NB4 (cell line): ENCODE data around the gene RPN1.

Source experiments
- DNase-seq: peaks from one replicate; pipeline ENCODE4 v3.0.0; 2010; ENCODE audit warnings: low read depth
- H3K4me3 ChIP-seq: one replicate; pipeline ENCODE4 v1.5.1; 2011; ENCODE audit warnings: mild to moderate bottlenecking, low read depth, low read length, moderate library complexity
- CTCF ChIP-seq: IDR thresholded peaks from one replicate; pipeline ENCODE4 v1.5.1; 2012; ENCODE audit warnings: low read depth, low read length
- MAX ChIP-seq: IDR thresholded peaks from 2 replicates; pipeline ENCODE4 v1.6.1; 2011; ENCODE audit warnings: low read depth, low read length
- MYC ChIP-seq: IDR thresholded peaks from 2 replicates; pipeline ENCODE4 v1.6.1; 2011; ENCODE audit warnings: low read depth, low read length
- POLR2A ChIP-seq: IDR thresholded peaks from 2 replicates; pipeline ENCODE4 v1.6.1; 2011; ENCODE audit warnings: mild to moderate bottlenecking; ENCODE audit not compliant: insufficient read length; ENCODE audit errors: extremely low read depth

The RPN1 gene

DNA sequence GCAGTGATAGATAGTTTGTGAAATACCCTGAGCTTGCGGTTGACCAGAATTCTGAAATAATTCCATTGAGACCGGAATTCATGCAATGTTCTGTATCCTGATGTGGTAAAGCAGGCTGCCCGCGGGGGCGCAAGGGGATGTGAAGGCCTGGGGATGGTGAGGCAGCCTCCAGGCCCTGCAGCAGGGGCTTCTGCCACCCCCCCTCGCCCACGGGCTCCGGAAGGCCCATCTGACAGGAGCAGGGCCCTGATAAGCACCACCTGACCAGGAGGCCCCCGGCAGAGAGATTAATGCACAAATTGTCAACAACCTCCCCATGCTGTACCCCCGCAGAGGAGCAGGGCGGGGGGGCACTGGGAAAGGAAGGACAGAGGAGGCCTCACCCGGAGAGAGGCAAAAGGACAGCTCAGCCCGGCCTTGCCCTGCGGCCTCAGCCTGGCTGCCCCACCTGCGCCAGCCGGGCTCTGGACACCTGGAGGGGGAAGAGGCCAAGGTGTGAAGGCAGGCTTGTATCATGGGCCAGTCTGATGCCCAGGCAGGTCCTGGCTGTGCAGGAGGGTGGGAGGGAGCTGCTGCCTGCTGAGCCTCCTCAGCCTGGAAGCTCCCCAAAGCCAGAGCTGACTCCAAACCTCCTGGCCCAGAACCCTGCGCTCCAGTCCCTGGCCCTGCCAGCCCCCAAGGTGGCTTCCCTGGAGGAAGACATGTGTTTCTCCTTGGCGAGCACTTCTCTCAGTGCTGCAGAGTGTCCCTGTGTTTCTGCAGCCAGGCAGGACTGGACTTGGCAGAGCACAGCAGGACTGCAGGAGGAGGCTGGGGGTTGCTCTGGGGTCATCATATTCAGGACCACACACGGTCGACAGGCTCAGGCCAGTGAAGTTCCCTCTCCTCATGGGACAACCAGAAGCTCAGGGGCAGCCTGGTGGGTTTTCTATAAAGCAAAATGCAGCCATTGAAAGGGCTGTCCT is 46.5 kb downstream of the RPN1 start:
- DNase-seq = peak; percentile 99
- no peak overlapping the region for H3K4me3 ChIP-seq
- TF ChIP-seq MYC (peak; percentile 86), MAX (peak; percentile 70; the same call in 1 of the 2 replicates), CTCF (no peak)

DNA sequence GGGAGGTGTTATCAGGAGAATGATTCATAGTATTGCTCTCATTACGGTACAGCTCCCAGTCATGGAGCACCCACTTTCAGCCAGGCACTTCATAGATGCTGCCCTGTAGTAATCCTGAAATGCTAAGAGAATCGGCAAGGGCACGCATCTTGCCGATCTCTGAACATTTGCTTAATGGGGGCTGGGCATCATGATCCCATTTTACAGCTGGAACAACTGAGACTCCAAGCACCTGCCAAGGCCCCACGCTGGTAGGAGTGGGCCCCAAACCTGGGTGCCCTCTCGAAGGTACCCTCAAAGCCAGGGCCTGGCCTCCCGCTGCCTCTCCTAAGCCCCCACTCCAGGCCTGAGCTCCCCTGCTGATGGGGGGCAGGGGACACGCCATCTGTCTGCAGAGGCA is 47.3 kb downstream of the RPN1 start:
- no peak overlapping the region for H3K4me3 ChIP-seq
- TF ChIP-seq MYC (no peak), POLR2A (peak; percentile 17)
- DNase-seq = no peak

DNA sequence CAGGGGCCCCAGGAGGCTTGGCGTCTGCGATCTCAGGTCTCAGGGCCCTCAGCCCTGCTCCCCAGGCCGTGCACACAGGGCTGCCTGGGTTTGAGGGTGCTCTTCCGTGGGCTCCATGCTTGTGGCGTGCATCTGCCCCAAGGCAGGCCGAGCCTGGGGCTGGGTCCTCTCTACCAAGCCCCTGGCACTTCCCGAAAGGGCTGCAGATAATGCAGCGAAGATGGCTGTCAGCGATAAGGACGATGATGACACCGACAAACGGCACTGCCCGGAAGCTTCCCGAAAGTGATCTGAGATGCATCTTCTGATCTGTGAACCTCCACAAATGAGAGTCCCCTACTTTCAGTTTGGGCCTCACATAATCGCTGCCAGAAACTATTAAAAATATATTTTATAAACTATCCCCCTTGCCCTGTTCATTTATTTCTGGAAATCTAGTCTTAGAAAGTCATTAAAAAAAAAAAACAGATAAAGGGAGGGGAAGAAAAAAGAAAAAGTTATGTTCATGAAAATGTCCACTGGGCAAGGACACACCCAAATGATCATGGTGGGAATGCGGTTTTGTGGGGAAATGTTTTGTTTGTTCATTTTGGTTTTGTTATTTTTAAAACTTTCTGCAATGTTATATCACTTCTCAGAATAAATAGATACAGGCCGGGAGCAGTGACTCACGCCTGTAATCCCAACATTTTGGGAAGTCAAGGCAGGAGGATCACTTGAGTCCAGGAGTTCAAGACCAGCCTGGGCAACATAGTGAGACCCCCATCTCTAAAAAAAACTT is 51.5 kb downstream of the RPN1 start:
- TF ChIP-seq POLR2A = no peak
- TF ChIP-seq MAX = no peak
- TF ChIP-seq MYC = no peak
- TF ChIP-seq CTCF = no peak

DNA sequence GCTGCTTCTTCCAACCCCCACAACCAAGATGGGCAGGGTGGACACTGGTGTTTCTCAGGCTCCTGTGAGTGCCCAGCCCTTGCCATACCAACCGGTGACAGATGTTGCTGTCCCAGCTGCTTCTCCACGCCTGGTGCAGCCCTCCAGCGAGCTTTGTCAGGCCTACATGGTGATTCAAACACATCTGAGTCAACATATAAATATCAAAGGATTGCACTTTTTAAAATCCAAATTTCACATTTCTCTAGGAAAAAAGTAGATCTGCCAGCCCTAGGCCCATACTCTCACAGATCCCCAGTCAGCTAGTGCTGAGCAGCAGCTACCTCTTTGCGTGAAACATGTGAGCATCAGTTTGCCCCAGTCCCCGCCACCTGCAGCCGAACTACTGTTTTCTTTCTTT is 52.7 kb downstream of the RPN1 start:
- TF ChIP-seq MYC (no peak), MAX (no peak), CTCF (no peak), POLR2A (no peak)
- DNase-seq = no peak
- no peak overlapping the region for H3K4me3 ChIP-seq

More for the DNA sequence above, 51.5 kb downstream of the RPN1 start:
- H3K4me3 ChIP-seq = no peak overlapping the region
- peak; percentile 43 for DNase-seq

DNA sequence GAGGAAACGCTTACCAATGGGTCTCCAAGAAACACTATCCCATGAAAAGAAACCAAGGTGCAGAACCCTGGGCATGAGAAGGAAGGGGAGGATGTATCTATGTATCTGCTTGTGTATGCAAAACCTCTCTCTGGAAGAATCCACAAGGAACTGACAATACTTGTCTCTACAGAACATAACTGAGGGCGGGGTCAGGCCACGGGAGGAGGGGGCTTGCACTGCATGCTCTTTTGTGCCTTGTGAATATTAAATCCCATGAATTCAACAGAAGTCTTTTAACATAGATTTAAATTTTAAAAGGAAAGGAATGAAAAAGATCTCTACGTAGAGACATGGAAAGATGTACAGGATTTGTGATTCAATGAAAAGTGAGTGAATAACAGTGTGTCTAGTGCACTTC is 57.8 kb downstream of the RPN1 start:
- no peak for DNase-seq
- TF ChIP-seq MYC (no peak), MAX (no peak), CTCF (no peak), POLR2A (no peak)
- no peak overlapping the region for H3K4me3 ChIP-seq

DNA sequence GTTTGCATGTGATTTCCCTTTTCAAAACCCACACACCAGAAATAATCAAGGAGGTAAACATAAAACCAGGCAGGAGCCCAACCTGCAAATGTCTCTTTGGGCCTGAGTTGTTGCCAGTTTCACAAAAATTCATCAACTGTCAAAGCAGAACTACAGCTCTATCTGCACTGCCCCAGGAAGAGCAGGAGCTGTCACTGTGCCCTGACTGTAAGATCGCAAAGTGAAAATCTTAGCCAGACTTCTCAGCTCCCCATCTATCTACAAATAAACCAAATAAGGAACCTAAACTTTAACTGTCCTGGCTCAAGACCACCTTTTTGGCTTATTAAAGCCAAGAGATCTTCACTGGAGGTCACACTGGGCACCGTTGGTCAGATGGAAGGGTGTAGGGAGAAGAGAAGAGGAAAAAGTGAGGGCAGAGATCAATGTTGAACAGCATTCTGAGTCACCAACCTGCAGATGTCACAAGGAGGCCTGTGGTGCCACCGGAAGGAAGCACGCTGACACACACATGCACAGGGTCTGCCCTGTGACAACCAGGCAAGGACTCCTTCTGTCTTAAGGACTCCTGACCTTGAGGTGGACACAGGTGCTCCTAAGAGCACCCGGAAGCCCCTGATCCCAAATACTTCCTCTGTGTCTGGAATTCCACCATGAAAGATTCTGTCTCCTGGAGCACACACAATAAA is 58.7 kb downstream of the RPN1 start:
- peak; percentile 93 for DNase-seq
- TF ChIP-seq POLR2A (peak; percentile 35), MAX (peak; percentile 94), CTCF (no peak), MYC (peak; percentile 88)
- peak overlapping the region; percentile 30 for H3K4me3 ChIP-seq
